Left hindlimb (tissue), 1 donor: ENCODE results near the gene STIMATE.

Experiments
- DNase-seq: peaks from one replicate; pipeline ENCODE4 v3.0.0-alpha.2; 2018

Gene STIMATE

DNA sequence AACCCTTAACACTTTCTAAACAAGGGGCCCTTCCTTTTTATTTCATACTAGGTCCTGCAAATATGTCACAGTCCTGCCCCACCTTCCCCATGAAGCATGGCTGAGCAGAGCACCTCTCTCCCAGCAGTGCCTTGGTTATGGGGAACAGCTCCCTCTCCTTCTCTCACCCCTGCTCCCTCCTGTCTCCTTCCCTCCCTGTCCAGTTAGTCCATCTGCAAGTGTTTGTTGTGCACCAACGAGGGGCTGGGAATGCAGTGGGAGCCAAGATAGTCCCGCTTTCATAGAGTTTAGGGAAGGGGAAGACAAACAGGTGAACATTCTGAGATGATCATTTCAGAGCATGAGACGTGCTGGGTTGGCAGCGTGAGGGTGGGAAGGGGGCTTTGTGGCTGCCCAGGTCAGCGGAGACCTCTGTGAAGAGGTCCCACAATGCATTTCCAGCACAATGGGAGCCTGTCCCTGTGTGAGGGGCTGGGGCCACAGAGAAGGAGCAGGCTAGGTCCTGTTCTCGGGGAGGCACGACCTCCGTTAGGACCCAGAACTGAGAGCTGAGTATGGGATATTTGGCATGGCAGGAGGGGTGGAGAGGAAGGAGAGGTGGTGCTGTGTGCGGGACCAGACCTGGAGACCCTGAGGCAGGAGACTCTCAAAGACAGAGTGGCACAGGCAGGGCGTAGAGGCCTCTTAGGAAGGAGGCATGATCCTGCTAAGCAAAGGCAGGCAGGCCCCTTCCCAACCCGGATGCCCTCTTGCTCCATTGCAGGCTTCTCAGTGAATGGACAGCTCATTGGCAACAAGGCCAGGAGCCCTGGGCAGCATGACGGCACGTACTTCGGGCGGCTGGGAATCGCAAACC lies 108.2 kb downstream of the STIMATE start:
- no peak for DNase-seq

DNA sequence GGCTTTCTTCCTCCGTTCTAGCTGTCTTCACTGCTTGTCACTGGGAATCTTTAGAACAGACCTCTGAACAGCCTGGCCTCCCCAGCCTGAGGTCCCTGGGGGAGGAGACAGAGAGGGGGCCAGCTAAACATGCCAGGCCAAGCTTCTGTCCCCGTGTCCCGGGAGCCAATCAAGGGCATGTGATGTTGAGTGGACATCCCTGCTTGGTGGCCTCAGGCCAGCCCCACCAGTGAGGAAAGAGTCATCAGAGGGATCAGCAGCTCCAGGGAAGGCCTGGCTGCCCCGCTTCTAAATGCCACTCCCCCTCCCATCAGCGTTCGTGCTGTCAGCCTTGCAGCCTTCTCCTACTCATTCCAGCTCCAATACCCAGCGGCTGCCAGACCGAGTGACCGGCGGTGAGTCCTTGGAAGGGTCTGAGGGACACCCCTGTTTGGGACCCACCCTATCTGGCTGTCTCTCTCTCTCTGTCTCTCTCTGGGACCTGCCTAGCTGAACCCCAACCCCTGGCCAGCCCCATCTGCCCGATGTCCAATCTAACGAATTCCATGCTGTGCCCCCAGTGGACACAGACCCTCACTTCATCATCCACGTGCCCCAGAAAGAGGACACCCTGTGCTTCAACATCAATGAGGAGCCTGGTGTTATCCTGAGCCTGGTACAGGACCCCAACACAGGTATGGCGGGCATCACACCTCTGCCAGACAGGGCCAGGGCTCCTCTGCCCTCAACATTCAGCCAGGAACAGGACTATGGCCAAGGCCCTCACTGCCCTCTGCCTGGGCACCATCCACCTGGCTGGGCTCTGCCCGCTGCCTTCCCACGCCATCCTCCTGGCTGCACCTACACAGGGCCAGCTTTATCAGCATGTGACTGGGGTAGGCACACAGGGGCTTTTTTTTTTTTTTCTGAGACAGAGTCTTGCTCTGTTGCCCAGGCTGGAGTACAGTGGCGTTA lies 109.4 kb downstream of the STIMATE start:
- no peak for DNase-seq

GRCh38 chr3:52787246-52787645 lies 110.1 kb downstream of the STIMATE start:
- DNase-seq, result no peak
